A673 (cell line): ENCODE data around the gene SLC22A2. TPM values are rescaled to one million over a fixed set of nuclear protein-coding genes. Genes with fewer than 3 reads are reported as not detected.

Source experiments
- BruUV-seq: library from RNA; stranded (reverse); fragments of 400-500 nt; replicated peaks from 2 replicates; lab custom pipeline; 2021; lab: Mats Ljungman, UMichigan
- CTCF ChIA-PET: fragments of 300-600 bp; sonication (Branson Sonifier 250); formaldehyde crosslinking; loops from one replicate; lab custom pipeline; 2022; ENCODE audit warnings: antibody characterized with exemption; lab: Charles Lee
- POLR2A ChIA-PET: fragments of 300-600 bp; sonication (Branson Sonifier 250); formaldehyde crosslinking; loops from one replicate; lab custom pipeline; 2022; ENCODE audit warnings: antibody characterized with exemption; ENCODE audit not compliant: low non-redundant PET; lab: Charles Lee
- DNase-seq: peaks from one replicate; pipeline ENCODE4 v3.0.0-alpha.2; 2015; ENCODE audit warnings: low spot score
- H3K27ac ChIP-seq: fragments of 200-600 bp; sonication (generic); 2 replicates; pipeline ENCODE4 v1.5.1; 2016; ENCODE audit warnings: mixed run types, low read depth, mild to moderate bottlenecking, mixed read lengths, antibody characterized with exemption, low read length; ENCODE audit not compliant: poor library complexity, severe bottlenecking
- H3K27me3 ChIP-seq: fragments of 200-600 bp; sonication (generic); replicated peaks from 2 replicates; pipeline ENCODE4 v1.6.1; 2017; ENCODE audit warnings: mixed run types, low read depth, mild to moderate bottlenecking, mixed read lengths, antibody characterized with exemption, low read length; ENCODE audit not compliant: insufficient read depth, poor library complexity
- H3K36me3 ChIP-seq: fragments of 200-600 bp; sonication (generic); 2 replicates; pipeline ENCODE4 v1.6.1; 2016; ENCODE audit warnings: mixed run types, mild to moderate bottlenecking, mixed read lengths, antibody characterized with exemption, low read length; ENCODE audit not compliant: insufficient read depth, poor library complexity, severe bottlenecking
- H3K4me1 ChIP-seq: fragments of 200-600 bp; sonication (generic); 2 replicates; pipeline ENCODE4 v1.6.1; 2017; ENCODE audit warnings: mixed run types, mild to moderate bottlenecking, mixed read lengths, antibody characterized with exemption, low read length; ENCODE audit not compliant: insufficient read depth, poor library complexity, severe bottlenecking
- H3K4me3 ChIP-seq: fragments of 200-600 bp; sonication (generic); 2 replicates; pipeline ENCODE4 v1.5.1; 2016; ENCODE audit warnings: low read depth, mixed run types, mild to moderate bottlenecking, mixed read lengths, low read length; ENCODE audit not compliant: poor library complexity, severe bottlenecking
- H3K9me3 ChIP-seq: fragments of 200-600 bp; sonication (generic); 2 replicates; pipeline ENCODE4 v1.6.1; 2016; ENCODE audit warnings: mixed run types, low read depth, mild to moderate bottlenecking, mixed read lengths, antibody characterized with exemption, low read length; ENCODE audit not compliant: poor library complexity, severe bottlenecking
- CTCF ChIP-seq: fragments of 300-800, 200-600 bp; sonication (generic); conservative IDR thresholded peaks from 2 replicates; pipeline ENCODE4 v1.5.1; 2017; ENCODE audit warnings: low read depth, mild to moderate bottlenecking, antibody characterized with exemption, low read length, moderate library complexity, mixed read lengths
- EZH2 ChIP-seq: fragments of 200-600 bp; sonication (generic); IDR thresholded peaks from 2 replicates; pipeline ENCODE4 v1.6.1; 2017; ENCODE audit warnings: borderline replicate concordance, low read depth, mild to moderate bottlenecking, mixed read lengths, antibody characterized with exemption, low read length; ENCODE audit not compliant: poor library complexity, severe bottlenecking
- intact Hi-C: fragments of 100-400 bp; cut with micrococcal nuclease; formaldehyde crosslinking; loops from one replicate; pipeline ENCODE4 v1.10.0; 2022; ENCODE audit not compliant: unreplicated experiment
- total RNA-seq: library from RNA; stranded (reverse); gene quantifications from 2 replicates; pipeline ENCODE4 v1.2.3, GENCODE V29; 2021

Gene SLC22A2
- total RNA-seq, 1 experiment from 2014 or later: not detected

GRCh38 chr6:160224639-160225237, 33.9 kb downstream of the SLC22A2 start:
- TF ChIP-seq EZH2 (no peak), CTCF (no peak)

GRCh38 chr6:160222491-160222890, 36.1 kb downstream of the SLC22A2 start:
- ChIA-PET CTCF (no interaction called here), POLR2A (interaction anchor here (0.5 kb wide), 1 partner anchor 410 kb away, joined by 4 read pairs; no protein-coding TSS in a partner anchor)
- intact Hi-C loops: no loop called here
- H3K9me3 ChIP-seq: peaks cover 4% of the 10 kb centered on the region
- H3K4me3 ChIP-seq: no peak overlapping the region
- H3K27me3 ChIP-seq: no peaks in the 10 kb centered on the region
- H3K4me1 ChIP-seq: no peaks in the 10 kb centered on the region
- H3K36me3 ChIP-seq: no peaks in the 10 kb centered on the region
- DNase-seq: no peak
- no peak for TF ChIP-seq CTCF
- no peak for TF ChIP-seq EZH2
- no TSS peak for BruUV-seq
- no peak overlapping the region for H3K27ac ChIP-seq

More at GRCh38 chr6:160224639-160225237, 33.9 kb downstream of the SLC22A2 start:
- intact Hi-C loops: no loop called here
- Histone ChIP-seq H3K36me3 (no peaks in the 10 kb centered on the region), H3K9me3 (no peaks in the 10 kb centered on the region), H3K4me1 (no peaks in the 10 kb centered on the region), H3K27ac (no peak overlapping the region), H3K27me3 (no peaks in the 10 kb centered on the region), H3K4me3 (no peak overlapping the region)
- no peak for DNase-seq
- CTCF ChIA-PET: no interaction called here
- POLR2A ChIA-PET: no interaction called here
- no TSS peak for BruUV-seq

- H3K9me3 ChIP-seq: peaks cover 4% of the 10 kb centered on the region
- H3K4me1 ChIP-seq: no peaks in the 10 kb centered on the region
- intact Hi-C loops: no loop called here
- no peaks in the 10 kb centered on the region for H3K27me3 ChIP-seq
- ChIA-PET CTCF (no interaction called here), POLR2A (interaction anchor here (0.5 kb wide), 1 partner anchor 409 kb away, joined by 4 read pairs; no protein-coding TSS in a partner anchor)
- no peak for DNase-seq
- no peak for TF ChIP-seq CTCF
- no peak overlapping the region for H3K4me3 ChIP-seq
- no peaks in the 10 kb centered on the region for H3K36me3 ChIP-seq
- BruUV-seq: no TSS peak
- H3K27ac ChIP-seq: no peak overlapping the region
These were observed 36.7 kb downstream of the SLC22A2 start for GRCh38 chr6:160221918-160222317.
